Stomach (tissue), 4 donors: ENCODE data around the gene LRRC27.

Experiments used
- EP300 ChIP-seq: sonication (generic); formaldehyde crosslinking; IDR thresholded peaks from one replicate; pipeline ENCODE4 v1.6.1; 2017; ENCODE audit warnings: antibody characterized with exemption
- POLR2A ChIP-seq, 4 donors: fragments of 450-650 bp; IDR thresholded peaks; one replicate each; pipeline ENCODE4 v1.6.1; 2016; ENCODE audit warnings: antibody characterized with exemption in 4 of 4, control low read depth in 2 of 4, mild to moderate bottlenecking in 1 of 4, moderate library complexity in 1 of 4
- POLR2AphosphoS5 ChIP-seq, 3 donors: sonication (generic); formaldehyde crosslinking; IDR thresholded peaks; one replicate each; pipeline ENCODE4 v1.6.1; 2016; ENCODE audit warnings: antibody characterized with exemption in 3 of 3
- TF ChIP-seq, protein P1 (sequence below), 7 experiments: fragments of 450-650 bp in 4 of 7; fragments of 200-600 bp in 3 of 7; sonication (generic) in 3 of 7; IDR thresholded peaks; one replicate each; pipeline ENCODE4 v1.5.1; 2016 to 2019; ENCODE audit warnings: antibody characterized with exemption in 7 of 7, control low read depth in 2 of 7, mild to moderate bottlenecking in 1 of 7

- TF ChIP-seq, protein P1, sequence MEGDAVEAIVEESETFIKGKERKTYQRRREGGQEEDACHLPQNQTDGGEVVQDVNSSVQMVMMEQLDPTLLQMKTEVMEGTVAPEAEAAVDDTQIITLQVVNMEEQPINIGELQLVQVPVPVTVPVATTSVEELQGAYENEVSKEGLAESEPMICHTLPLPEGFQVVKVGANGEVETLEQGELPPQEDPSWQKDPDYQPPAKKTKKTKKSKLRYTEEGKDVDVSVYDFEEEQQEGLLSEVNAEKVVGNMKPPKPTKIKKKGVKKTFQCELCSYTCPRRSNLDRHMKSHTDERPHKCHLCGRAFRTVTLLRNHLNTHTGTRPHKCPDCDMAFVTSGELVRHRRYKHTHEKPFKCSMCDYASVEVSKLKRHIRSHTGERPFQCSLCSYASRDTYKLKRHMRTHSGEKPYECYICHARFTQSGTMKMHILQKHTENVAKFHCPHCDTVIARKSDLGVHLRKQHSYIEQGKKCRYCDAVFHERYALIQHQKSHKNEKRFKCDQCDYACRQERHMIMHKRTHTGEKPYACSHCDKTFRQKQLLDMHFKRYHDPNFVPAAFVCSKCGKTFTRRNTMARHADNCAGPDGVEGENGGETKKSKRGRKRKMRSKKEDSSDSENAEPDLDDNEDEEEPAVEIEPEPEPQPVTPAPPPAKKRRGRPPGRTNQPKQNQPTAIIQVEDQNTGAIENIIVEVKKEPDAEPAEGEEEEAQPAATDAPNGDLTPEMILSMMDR (IDR thresholded peaks at IDR 0.05): no peak
- TF ChIP-seq POLR2AphosphoS5 (IDR thresholded peaks at IDR 0.05) (no peak), POLR2A (IDR thresholded peaks at IDR 0.05) (no peak), EP300 (no peak)
Measured at GRCh38 chr10:132408367-132408781, 76.4 kb downstream of the LRRC27 start.
